ENCODE measurements around the gene NLGN3.
"Not testable (repeated sequence)": the region's sequence is repeated elsewhere in the genome, so short reads cannot be mapped to it uniquely, and the experiment has no call there.

The NLGN3 gene

DNA sequence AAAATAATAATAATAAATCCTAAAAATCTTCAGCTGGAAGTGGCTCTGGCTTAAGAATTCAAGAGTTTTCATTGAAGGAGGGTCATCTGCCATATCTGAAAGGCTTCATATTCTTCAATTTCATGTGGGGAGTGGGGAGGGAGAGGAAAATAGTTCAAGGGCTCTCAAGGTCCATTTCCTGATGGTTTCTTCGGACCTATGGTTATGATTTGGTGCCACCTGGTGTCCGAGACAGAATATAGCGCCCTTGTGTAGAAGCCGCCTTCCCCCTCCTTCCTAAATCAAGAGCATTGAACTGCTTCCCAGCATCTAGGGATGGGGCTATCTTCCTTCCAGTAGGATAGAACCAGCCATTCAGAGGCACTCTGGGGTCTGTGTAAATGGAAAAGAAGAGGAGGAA lies 34.3 kb downstream of the NLGN3 start:
- no peak overlapping the region for H3K27ac ChIP-seq
- no peak for DNase-seq (ENCODE audit: low spot score)
- TF ChIP-seq, protein P1, sequence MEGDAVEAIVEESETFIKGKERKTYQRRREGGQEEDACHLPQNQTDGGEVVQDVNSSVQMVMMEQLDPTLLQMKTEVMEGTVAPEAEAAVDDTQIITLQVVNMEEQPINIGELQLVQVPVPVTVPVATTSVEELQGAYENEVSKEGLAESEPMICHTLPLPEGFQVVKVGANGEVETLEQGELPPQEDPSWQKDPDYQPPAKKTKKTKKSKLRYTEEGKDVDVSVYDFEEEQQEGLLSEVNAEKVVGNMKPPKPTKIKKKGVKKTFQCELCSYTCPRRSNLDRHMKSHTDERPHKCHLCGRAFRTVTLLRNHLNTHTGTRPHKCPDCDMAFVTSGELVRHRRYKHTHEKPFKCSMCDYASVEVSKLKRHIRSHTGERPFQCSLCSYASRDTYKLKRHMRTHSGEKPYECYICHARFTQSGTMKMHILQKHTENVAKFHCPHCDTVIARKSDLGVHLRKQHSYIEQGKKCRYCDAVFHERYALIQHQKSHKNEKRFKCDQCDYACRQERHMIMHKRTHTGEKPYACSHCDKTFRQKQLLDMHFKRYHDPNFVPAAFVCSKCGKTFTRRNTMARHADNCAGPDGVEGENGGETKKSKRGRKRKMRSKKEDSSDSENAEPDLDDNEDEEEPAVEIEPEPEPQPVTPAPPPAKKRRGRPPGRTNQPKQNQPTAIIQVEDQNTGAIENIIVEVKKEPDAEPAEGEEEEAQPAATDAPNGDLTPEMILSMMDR (IDR thresholded peaks at IDR 0.05) = peak; percentile 42
- no peak overlapping the region for H3K4me3 ChIP-seq

- H3K4me3 ChIP-seq; H3K27ac ChIP-seq; DNase-seq (ENCODE audit: low spot score): not testable (repeated sequence)
Observed at GRCh38 chrX:71180579-71181265, 36.1 kb downstream of the NLGN3 start.

DNA sequence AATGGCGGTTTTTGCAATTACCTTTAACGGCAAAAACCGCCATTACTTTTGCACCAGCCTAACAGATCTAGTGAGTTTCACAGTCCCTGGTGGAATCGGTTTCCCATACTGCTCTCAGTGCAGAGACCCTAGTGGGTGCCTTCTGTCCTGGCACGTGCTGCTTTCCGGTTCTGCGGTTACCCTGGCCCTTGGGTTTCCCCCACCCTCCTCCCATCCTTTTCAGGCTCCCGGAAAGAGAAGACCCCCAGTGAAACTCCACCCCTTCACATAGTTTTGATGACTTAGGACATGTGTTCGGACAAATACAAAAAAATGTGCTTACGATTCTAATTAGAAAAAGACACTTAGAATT lies 36.9 kb downstream of the NLGN3 start:
- TF ChIP-seq, protein P1 (IDR thresholded peaks at IDR 0.05) = no peak
- Histone ChIP-seq H3K4me3 (peak overlapping the region; percentile 70), H3K27ac (peak overlapping the region; percentile 70 to 79)
- no peak for DNase-seq (ENCODE audit: low spot score)

- peak overlapping the region; percentile 70 to 85 for H3K27ac ChIP-seq
- peak overlapping the region; percentile 70 for H3K4me3 ChIP-seq
- TF ChIP-seq, protein P1 (IDR thresholded peaks at IDR 0.05) = no peak
- peak; percentile 91 for DNase-seq (ENCODE audit: low spot score)
Observed at GRCh38 chrX:71181910-71182799, 37.5 kb downstream of the NLGN3 start.

DNA sequence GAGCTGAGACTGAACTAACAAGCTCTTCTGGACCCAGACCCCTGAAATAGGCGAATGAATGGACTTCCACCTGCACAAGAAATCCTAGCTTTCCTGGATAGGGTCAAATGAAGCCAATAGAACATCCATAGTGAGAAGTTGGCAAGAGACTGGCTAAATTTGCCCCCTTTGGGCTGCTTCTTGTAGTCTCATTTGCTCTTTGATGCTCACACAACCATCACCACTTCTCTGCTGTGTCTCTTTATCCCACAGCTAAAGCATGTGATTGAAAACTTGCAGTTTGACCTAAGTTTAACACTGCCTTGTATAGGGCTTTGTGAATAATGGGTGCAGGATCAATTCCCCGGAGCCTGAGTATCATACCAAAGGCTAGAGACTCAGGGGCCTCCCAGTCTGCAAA lies 38.2 kb downstream of the NLGN3 start:
- no peak for DNase-seq (ENCODE audit: low spot score)
- peak overlapping the region; percentile 62 to 85 for H3K27ac ChIP-seq
- TF ChIP-seq, protein P1 (IDR thresholded peaks at IDR 0.05) = no peak

GRCh38 chrX:71183341-71183740 lies 38.7 kb downstream of the NLGN3 start:
- TF ChIP-seq, protein P1 (IDR thresholded peaks at IDR 0.05) = no peak
- Histone ChIP-seq H3K27ac (peak overlapping the region in 1 of 2 donors; percentile 85), H3K4me3 (no peak overlapping the region)
- DNase-seq (ENCODE audit: low spot score) = no peak

More for the DNA sequence above, 38.2 kb downstream of the NLGN3 start:
- peak overlapping the region; percentile 70 for H3K4me3 ChIP-seq

DNA sequence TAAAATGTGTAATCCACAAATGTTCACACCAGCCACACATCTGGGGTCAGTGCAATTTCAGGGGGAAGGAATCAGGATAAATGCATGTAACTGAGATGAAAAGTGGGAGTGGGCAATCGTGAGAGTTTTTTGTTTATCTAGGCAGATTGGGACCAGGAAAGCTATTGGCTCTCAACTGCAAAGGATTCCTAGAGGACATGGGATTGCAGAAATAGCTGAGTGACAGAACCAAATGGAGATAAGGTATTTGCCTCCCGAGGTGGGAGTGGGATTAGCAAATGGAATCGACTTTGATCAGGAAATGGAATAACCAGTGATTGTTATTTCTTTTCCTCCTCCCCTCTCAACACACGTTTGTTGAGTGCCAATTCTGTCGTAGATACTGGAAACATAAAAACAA lies 39.5 kb downstream of the NLGN3 start:
- DNase-seq (ENCODE audit: low spot score) = no peak
- Histone ChIP-seq H3K27ac (no peak overlapping the region), H3K4me3 (no peak overlapping the region)
- TF ChIP-seq, protein P1 (IDR thresholded peaks at IDR 0.05) = no peak

All from coronary artery (tissue), 2 donors.